SK-N-SH treated with all-trans-retinoic acid at 6 μM for 48 hours (cell line): ENCODE results near the gene THBS3.

Experiments
- ARNTL ChIP-seq: fragments of 450-650 bp; formaldehyde crosslinking; IDR thresholded peaks from 2 replicates; pipeline ENCODE4 v1.5.0; 2020; ENCODE audit warnings: low read depth, mild to moderate bottlenecking, moderate library complexity, borderline replicate concordance
- CSDC2 ChIP-seq: fragments of 250-450 bp; sonication (Bioruptor Pico); IDR thresholded peaks from 2 replicates; pipeline ENCODE4 v1.5.0; 2020; ENCODE audit warnings: mild to moderate bottlenecking, moderate library complexity
- CSRNP3 ChIP-seq: fragments of 250-450 bp; sonication (Bioruptor Pico); IDR thresholded peaks from 2 replicates; pipeline ENCODE4 v1.5.1; 2021; ENCODE audit warnings: mild to moderate bottlenecking, moderate library complexity
- ESRRG ChIP-seq: fragments of 250-450 bp; sonication (Bioruptor Pico); IDR thresholded peaks from 2 replicates; pipeline ENCODE4 v1.6.1; 2021; ENCODE audit warnings: mild to moderate bottlenecking
- OSR1 ChIP-seq: fragments of 250-450 bp; sonication (Bioruptor Pico); IDR thresholded peaks from 2 replicates; pipeline ENCODE4 v1.8.0; 2022; ENCODE audit warnings: moderate library complexity, mild to moderate bottlenecking, inconsistent platforms
- PATZ1 ChIP-seq: fragments of 250-450 bp; sonication (Bioruptor Pico); IDR thresholded peaks from 2 replicates; pipeline ENCODE4 v1.8.0; 2020; ENCODE audit warnings: mild to moderate bottlenecking, moderate library complexity, borderline replicate concordance
- POU6F1 ChIP-seq: fragments of 250-450 bp; sonication (Bioruptor Pico); IDR thresholded peaks from 2 replicates; pipeline ENCODE4 v1.8.0; 2021; ENCODE audit warnings: low read depth, mild to moderate bottlenecking, moderate library complexity, borderline replicate concordance
- TCF4 ChIP-seq: fragments of 250-450 bp; sonication (Bioruptor Pico); IDR thresholded peaks from 2 replicates; pipeline ENCODE4 v1.8.0; 2021; ENCODE audit warnings: mild to moderate bottlenecking, moderate library complexity, borderline replicate concordance
- ZFP30 ChIP-seq: fragments of 450-650 bp; formaldehyde crosslinking; IDR thresholded peaks from 2 replicates; pipeline ENCODE4 v1.5.0; 2022; ENCODE audit warnings: mild to moderate bottlenecking, moderate library complexity
- ZNF565 ChIP-seq: fragments of 450-650 bp; formaldehyde crosslinking; conservative IDR thresholded peaks from 2 replicates; pipeline ENCODE4 v1.5.0; 2020; ENCODE audit warnings: low read depth, mild to moderate bottlenecking, moderate library complexity

- TF ChIP-seq ZFP30 (CRISPR knock-in tag) (no peak), PATZ1 (CRISPR knock-in tag) (no peak), POU6F1 (CRISPR knock-in tag) (no peak), CSDC2 (no peak), ESRRG (no peak), OSR1 (CRISPR knock-in tag) (no peak), TCF4 (no peak), ZNF565 (CRISPR knock-in tag) (no peak), ARNTL (no peak), CSRNP3 (CRISPR knock-in tag) (no peak)
Measured at GRCh38 chr1:155198547-155198906, 9.2 kb downstream of the THBS3 start.
